Measurements from ENCODE around the gene SLC48A1. TPM values are rescaled to one million over a fixed set of nuclear protein-coding genes. Genes with fewer than 3 reads are reported as not detected.

The SLC48A1 gene
- total RNA-seq, 4 donors from 2014 or later, result 18.9 to 35.4 (median 25.4) TPM

DNA sequence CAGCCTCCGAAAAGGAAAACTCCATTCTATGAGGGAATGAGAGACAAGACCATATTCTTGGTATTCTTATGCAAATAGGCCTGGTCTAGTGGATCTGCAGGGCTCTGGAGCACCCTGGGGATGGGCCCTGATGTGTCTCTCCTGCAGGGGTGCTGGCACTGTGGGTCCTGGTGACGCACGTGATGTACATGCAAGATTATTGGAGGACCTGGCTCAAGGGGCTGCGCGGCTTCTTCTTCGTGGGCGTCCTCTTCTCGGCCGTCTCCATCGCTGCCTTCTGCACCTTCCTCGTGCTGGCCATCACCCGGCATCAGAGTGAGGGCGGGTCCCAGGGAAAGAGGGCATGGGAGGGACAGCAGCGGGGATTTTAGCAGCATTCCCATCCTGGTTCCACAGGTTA lies 5.8 kb downstream of the SLC48A1 start:
- no peak for DNase-seq
- intact Hi-C loops (cut with DNase I), result loop anchor here (5.0 kb wide), 3 partner anchors 37 to 62 kb away; no protein-coding TSS in a partner anchor
- H3K36me3 ChIP-seq, result peaks cover 8 to 37% (median 9%) of the 10 kb centered on the region in 3 donors
- WGBS, 2 donors, result 44 to 69% methylated on average over 3 to 12 of the region's 14 CpGs
- peaks cover 74 to 100% (median 80%) of the 10 kb centered on the region in 3 donors for H3K4me1 ChIP-seq
- H3K9me3 ChIP-seq, result no peaks in the 10 kb centered on the region
- no peak overlapping the region for H3K4me3 ChIP-seq
- peak overlapping the region in 2 of 4 donors; percentile 58 to 64 for H3K27ac ChIP-seq
- TF ChIP-seq, protein P1, sequence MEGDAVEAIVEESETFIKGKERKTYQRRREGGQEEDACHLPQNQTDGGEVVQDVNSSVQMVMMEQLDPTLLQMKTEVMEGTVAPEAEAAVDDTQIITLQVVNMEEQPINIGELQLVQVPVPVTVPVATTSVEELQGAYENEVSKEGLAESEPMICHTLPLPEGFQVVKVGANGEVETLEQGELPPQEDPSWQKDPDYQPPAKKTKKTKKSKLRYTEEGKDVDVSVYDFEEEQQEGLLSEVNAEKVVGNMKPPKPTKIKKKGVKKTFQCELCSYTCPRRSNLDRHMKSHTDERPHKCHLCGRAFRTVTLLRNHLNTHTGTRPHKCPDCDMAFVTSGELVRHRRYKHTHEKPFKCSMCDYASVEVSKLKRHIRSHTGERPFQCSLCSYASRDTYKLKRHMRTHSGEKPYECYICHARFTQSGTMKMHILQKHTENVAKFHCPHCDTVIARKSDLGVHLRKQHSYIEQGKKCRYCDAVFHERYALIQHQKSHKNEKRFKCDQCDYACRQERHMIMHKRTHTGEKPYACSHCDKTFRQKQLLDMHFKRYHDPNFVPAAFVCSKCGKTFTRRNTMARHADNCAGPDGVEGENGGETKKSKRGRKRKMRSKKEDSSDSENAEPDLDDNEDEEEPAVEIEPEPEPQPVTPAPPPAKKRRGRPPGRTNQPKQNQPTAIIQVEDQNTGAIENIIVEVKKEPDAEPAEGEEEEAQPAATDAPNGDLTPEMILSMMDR (IDR thresholded peaks at IDR 0.05), result no peak
- no peak for TF ChIP-seq POLR2A (IDR thresholded peaks at IDR 0.05)
- no peaks in the 10 kb centered on the region for H3K27me3 ChIP-seq

DNA sequence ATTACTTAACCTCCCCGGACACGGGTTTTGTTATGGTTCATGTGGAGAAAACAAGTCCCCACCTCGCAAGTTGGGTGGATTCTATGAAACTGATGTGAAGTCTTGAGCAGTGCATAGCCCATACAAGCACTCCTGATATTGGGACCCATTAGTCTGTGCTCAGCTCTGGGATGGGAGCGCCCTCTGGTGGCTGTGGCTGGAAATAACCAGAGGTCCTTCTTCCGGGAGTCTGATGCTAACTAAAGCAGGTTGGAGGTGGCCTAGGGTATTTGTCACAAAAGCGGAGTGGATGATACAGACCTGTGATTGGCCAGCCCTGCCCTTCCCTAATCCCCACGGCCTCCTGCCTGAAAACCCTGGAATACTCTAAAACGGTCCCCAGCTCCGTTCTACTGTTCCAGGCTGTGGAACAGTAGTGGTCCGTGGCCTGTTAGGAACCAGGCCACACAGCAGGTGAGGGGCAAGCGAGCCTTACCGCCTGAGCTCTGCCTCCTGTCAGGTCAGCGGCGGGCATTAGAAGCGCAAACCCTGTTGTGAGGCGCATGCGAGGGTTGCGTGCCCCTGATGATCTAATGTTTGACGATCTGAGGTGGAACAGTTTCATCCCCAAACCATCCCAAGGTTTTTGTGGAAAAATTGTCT lies 6.4 kb downstream of the SLC48A1 start:
- H3K9me3 ChIP-seq, result no peaks in the 10 kb centered on the region
- DNase-seq, result peak; percentile 32
- H3K36me3 ChIP-seq, result peaks cover 14 to 42% (median 15%) of the 10 kb centered on the region in 3 donors
- H3K27ac ChIP-seq, result peak overlapping the region in 3 of 4 donors; percentile 5 to 64 (median 58)
- H3K27me3 ChIP-seq, result no peaks in the 10 kb centered on the region
- no peak for TF ChIP-seq POLR2A (IDR thresholded peaks at IDR 0.05)
- TF ChIP-seq, protein P1 (IDR thresholded peaks at IDR 0.05), result peak; percentile 92 to 97 (median 96)
- H3K4me1 ChIP-seq, result peaks cover 68 to 100% (median 74%) of the 10 kb centered on the region in 3 donors
- WGBS, 2 donors, result 28 to 46% methylated on average over 13 to 14 of the region's 19 CpGs
- no peak overlapping the region for H3K4me3 ChIP-seq
- intact Hi-C loops (cut with DNase I), result loop anchor here (5.0 kb wide), 3 partner anchors 37 to 62 kb away; no protein-coding TSS in a partner anchor

DNA sequence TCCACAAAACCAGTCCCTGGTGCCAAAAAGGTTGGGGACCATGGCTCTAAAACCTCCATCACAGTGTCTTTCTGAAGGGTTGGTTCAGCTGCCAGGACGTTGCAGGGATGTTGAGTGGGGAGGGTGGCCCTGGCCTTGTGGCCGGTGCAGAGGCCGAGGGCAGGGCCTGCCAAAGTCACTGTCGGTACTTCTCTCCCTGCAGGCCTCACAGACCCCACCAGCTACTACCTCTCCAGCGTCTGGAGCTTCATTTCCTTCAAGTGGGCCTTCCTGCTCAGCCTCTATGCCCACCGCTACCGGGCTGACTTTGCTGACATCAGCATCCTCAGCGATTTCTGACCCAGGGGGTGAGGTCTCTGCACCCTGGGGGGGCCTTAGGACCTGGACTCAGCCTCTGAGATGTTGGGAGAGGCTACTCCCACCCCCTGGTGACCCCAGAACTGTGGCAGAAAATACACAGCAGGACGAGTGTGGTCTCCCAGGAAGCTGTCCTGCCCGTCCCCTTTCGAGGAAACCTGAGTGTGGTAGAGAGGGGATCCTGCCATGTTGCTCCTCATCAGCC lies 7.0 kb downstream of the SLC48A1 start:
- Histone ChIP-seq H3K36me3 (peaks cover 20 to 48% (median 20%) of the 10 kb centered on the region in 3 donors), H3K9me3 (no peaks in the 10 kb centered on the region), H3K4me3 (no peak overlapping the region), H3K27ac (peak overlapping the region in 3 of 4 donors; percentile 5 to 64 (median 58)), H3K4me1 (peaks cover 62 to 97% (median 68%) of the 10 kb centered on the region in 3 donors), H3K27me3 (no peaks in the 10 kb centered on the region)
- intact Hi-C loops (cut with DNase I), result loop anchor here (5.0 kb wide), 3 partner anchors 38 to 63 kb away; no protein-coding TSS in a partner anchor
- no peak for TF ChIP-seq POLR2A (IDR thresholded peaks at IDR 0.05)
- DNase-seq, result no peak
- 71 to 77% methylated on average over 8 to 10 of the region's 11 CpGs for WGBS, 2 donors

DNA sequence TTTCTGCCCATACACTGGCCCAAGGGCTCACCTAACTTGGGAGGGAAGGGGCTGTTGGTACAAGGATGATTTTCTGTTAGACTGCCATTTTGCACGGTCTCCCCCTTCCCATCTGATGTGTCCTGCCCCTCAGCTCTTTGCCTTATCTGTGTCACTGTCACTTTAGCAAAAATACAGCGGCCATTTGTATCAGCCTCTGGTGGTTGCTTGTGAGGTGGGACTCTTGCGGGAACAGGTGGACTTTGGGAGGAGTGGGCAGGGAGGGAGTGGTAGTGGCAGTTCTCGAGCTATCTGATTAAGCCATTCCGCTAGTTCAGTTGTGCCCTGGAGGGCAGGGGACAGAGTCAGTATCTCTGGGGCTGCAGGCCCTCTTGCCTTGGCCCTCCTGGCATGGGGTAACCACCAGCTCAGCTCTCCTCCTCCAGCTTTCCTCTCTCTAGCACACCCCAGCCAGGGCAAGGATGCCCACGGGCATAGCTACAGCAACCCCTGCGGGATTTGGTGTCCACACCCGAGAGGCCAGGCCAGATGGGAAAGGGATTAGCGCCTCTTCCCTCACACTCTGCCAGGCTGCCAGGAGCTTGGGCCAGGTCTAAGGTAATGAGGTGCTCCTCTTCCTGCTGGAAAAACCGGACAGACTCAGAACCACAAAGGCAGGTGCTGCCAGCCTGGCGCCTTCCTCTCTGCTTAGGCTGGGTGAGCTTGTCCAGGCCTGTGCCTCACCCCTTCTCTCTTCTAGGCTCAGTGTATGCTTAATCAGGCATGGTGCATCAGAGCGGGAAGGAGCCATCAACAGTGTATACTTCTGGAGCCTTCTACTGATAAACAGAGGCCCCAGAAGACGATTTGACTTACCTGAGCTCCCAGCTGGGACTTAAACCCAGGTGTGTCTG lies 8.7 kb downstream of the SLC48A1 start:
- DNase-seq, result no peak
- peak overlapping the region; percentile 74 to 86 (median 84) for H3K27ac ChIP-seq
- peak overlapping the region in 1 of 4 donors; percentile 15 for H3K4me3 ChIP-seq
- peaks cover 46 to 97% (median 51%) of the 10 kb centered on the region in 3 donors for H3K4me1 ChIP-seq
- H3K9me3 ChIP-seq, result no peaks in the 10 kb centered on the region
- intact Hi-C loops (cut with DNase I), result no loop called here
- H3K36me3 ChIP-seq, result peaks cover 28 to 65% (median 31%) of the 10 kb centered on the region in 3 donors
- no peaks in the 10 kb centered on the region for H3K27me3 ChIP-seq
- TF ChIP-seq, protein P1 (IDR thresholded peaks at IDR 0.05), result peak in 1 of 6 experiments; percentile 7
- no peak for TF ChIP-seq POLR2A (IDR thresholded peaks at IDR 0.05)
- 39 to 51% methylated on average over 7 to 9 of the region's 13 CpGs for whole genome bisulfite sequencing, 2 donors

DNA sequence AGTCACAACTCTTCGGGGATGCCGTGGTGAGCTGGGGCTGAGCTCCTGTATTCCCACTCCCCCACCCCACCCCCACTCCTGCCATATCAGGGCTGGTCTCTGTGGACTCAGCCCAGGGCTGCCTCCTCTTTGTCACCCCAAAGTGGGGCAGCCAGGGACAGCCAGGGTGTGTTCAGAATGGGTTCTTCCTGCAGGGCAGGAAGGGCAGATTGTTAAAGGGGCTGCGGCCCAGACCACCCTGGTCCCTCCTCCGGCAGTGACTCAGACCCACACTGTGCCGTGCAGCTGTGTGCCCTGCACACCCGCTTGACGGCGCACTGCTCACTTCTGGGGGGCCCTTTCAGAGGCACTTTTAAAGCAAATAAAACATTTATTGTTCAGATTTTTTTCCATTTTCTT lies 9.3 kb downstream of the SLC48A1 start:
- Histone ChIP-seq H3K27ac (peak overlapping the region; percentile 74 to 86 (median 84)), H3K9me3 (no peaks in the 10 kb centered on the region), H3K27me3 (no peaks in the 10 kb centered on the region), H3K36me3 (peaks cover 33 to 71% (median 37%) of the 10 kb centered on the region in 3 donors), H3K4me1 (peaks cover 40 to 97% (median 45%) of the 10 kb centered on the region in 3 donors), H3K4me3 (peak overlapping the region in 1 of 4 donors; percentile 15)
- 27 to 66% methylated on average over 6 to 8 of the region's 8 CpGs for WGBS, 2 donors
- no peak for DNase-seq
- intact Hi-C loops (cut with DNase I), result no loop called here
- no peak for TF ChIP-seq POLR2A (IDR thresholded peaks at IDR 0.05)
- TF ChIP-seq, protein P1 (IDR thresholded peaks at IDR 0.05), result peak in 1 of 6 experiments; percentile 14
